Fibroblast of the aortic adventitia (primary cell): ENCODE results near the gene FLACC1. TPM values are rescaled to one million over a fixed set of nuclear protein-coding genes. Genes with fewer than 3 reads are reported as not detected.

ENCODE experiments used
- DNase-seq: peaks from one replicate; pipeline ENCODE4 v3.0.0-alpha.2; 2010; ENCODE audit warnings: low read depth
- H3K4me3 ChIP-seq: 2 replicates; pipeline ENCODE4 v1.5.1; 2011; ENCODE audit warnings: low read depth, mild to moderate bottlenecking, control low read depth, low read length, moderate library complexity
- CTCF ChIP-seq: IDR thresholded peaks from 2 replicates; pipeline ENCODE4 v1.5.1; 2011; ENCODE audit warnings: mild to moderate bottlenecking, low read length, control low read depth, inconsistent platforms; ENCODE audit not compliant: insufficient read depth
- total RNA-seq: library from RNA; depleted of rRNA; stranded (reverse); fragments of >200 nt; gene quantifications from 2 replicates; pipeline ENCODE4 v1.2.3, GENCODE V29; 2012; ENCODE audit warnings: low replicate concordance

Gene FLACC1
- total RNA-seq, 1 donor, result 1.2 TPM

GRCh38 chr2:201280191-201281040 is 76.7 kb downstream of the FLACC1 start:
- TF ChIP-seq CTCF, result no peak
- peak; percentile 41 for DNase-seq
- no peak overlapping the region for H3K4me3 ChIP-seq

- H3K4me3 ChIP-seq, result no peak overlapping the region
- TF ChIP-seq CTCF, result no peak
- no peak for DNase-seq
These were observed 78.1 kb downstream of the FLACC1 start for GRCh38 chr2:201279079-201279478.

- H3K4me3 ChIP-seq, result no peak overlapping the region
- no peak for TF ChIP-seq CTCF
- no peak for DNase-seq
These were observed 80.6 kb downstream of the FLACC1 start for GRCh38 chr2:201276511-201276910.

GRCh38 chr2:201275990-201276389 is 81.2 kb downstream of the FLACC1 start:
- TF ChIP-seq CTCF, result no peak
- H3K4me3 ChIP-seq, result no peak overlapping the region
- no peak for DNase-seq

GRCh38 chr2:201275069-201275468 is 82.1 kb downstream of the FLACC1 start:
- no peak for TF ChIP-seq CTCF

GRCh38 chr2:201273330-201273983 is 83.7 kb downstream of the FLACC1 start:
- H3K4me3 ChIP-seq, result no peak overlapping the region
- no peak for DNase-seq
- TF ChIP-seq CTCF, result no peak

More at GRCh38 chr2:201275069-201275468, 82.1 kb downstream of the FLACC1 start:
- no peak overlapping the region for H3K4me3 ChIP-seq
- DNase-seq, result no peak
